K562 treated with DMSO at 1 percent for 48 hours (cell line): ENCODE data around the gene SDF2L1. TPM values are rescaled to one million over a fixed set of nuclear protein-coding genes. Genes with fewer than 3 reads are reported as not detected.

Experiments
- total RNA-seq: library from RNA; unstranded; fragments of 300-600 nt; gene quantifications from 2 replicates; pipeline ENCODE4 v1.2.3, GENCODE V29; 2022; ENCODE audit warnings: low replicate concordance; ENCODE audit errors: extremely low read depth

SDF2L1 gene
- 1,054 TPM in 1 of 2 replicates, not detected in the other for total RNA-seq

GRCh38 chr22:21641789-21642583, at the start of gene SDF2L1:
Gene SDF2L1, plus strand, starts transcription at chr22:21642302. Its CDS starts 35 bp downstream, at chr22:21642337.

GRCh38 chr22:21629255-21630149, 12.6 kb upstream of the SDF2L1 start, which contains the start of gene YDJC:
Gene YDJC, minus strand, starts transcription at chr22:21630022. Its CDS starts 8 bp downstream, at chr22:21630014.

GRCh38 chr22:21632237-21632895, 9.7 kb upstream of the SDF2L1 start, which contains the start of gene CCDC116:
Gene CCDC116, plus strand, starts transcription at chr22:21632760. Its CDS starts 422 bp downstream, at chr22:21633182.

Other genes with a start within 250 kb of the SDF2L1 start
- gene HIC2, start 224.9 kb upstream of the SDF2L1 start, total RNA-seq, result not detected in 2 replicates
- gene TMEM191C, start 174.9 kb upstream of the SDF2L1 start, total RNA-seq, result not detected in 2 replicates
- not detected in 2 replicates for gene RIMBP3C, start 90.8 kb upstream of the SDF2L1 start, total RNA-seq
- not detected in 2 replicates for gene UBE2L3, start 74.6 kb upstream of the SDF2L1 start, total RNA-seq
- gene YDJC, start 12.3 kb upstream of the SDF2L1 start, total RNA-seq, result 625 and 793 TPM in 2 replicates
- gene CCDC116, start 9.5 kb upstream of the SDF2L1 start, total RNA-seq, result not detected in 2 replicates
- 96.2 TPM in 1 of 2 replicates, not detected in the other for gene PPIL2, start 23.7 kb downstream of the SDF2L1 start, total RNA-seq
- not detected in 2 replicates for gene YPEL1, start 93.5 kb downstream of the SDF2L1 start, total RNA-seq
- gene MAPK1, start 225.3 kb downstream of the SDF2L1 start, total RNA-seq, result 72.2 and 1,940 TPM in 2 replicates